LoVo (cell line): ENCODE results near the gene ZNF331.
"Not testable (repeated sequence)": the region's sequence is repeated elsewhere in the genome, so short reads cannot be mapped to it uniquely, and the experiment has no call there.

Source experiments
- DNase-seq: peaks from one replicate; pipeline ENCODE4 v3.0.0-alpha.2; 2016; ENCODE audit warnings: low spot score

ZNF331 gene

GRCh38 chr19:53537521-53538377, at the start of gene ZNF331:
Gene ZNF331, plus strand, starts transcription at chr19:53538145. Its CDS starts 31,232 bp downstream, at chr19:53569377.
- DNase-seq, result no peak

GRCh38 chr19:53492153-53492552, 45.8 kb upstream of the ZNF331 start:
- no peak for DNase-seq

- DNase-seq, result not testable (repeated sequence)
Measured at GRCh38 chr19:53497311-53498023, 40.5 kb upstream of the ZNF331 start.

- DNase-seq, result not testable (repeated sequence)
Measured at GRCh38 chr19:53498024-53498395, 39.9 kb upstream of the ZNF331 start.

GRCh38 chr19:53503151-53503550, 34.8 kb upstream of the ZNF331 start:
- not testable (repeated sequence) for DNase-seq

- DNase-seq, result not testable (repeated sequence)
Measured at GRCh38 chr19:53503671-53504364, 34.1 kb upstream of the ZNF331 start.

- DNase-seq, result not testable (repeated sequence)
Measured at GRCh38 chr19:53504365-53504703, 33.6 kb upstream of the ZNF331 start.

- DNase-seq, result no peak
Measured at GRCh38 chr19:53504885-53505284, 33.1 kb upstream of the ZNF331 start.

- DNase-seq, result no peak
Measured at GRCh38 chr19:53506728-53507127, 31.2 kb upstream of the ZNF331 start.

GRCh38 chr19:53507523-53508442, 30.2 kb upstream of the ZNF331 start:
- no peak for DNase-seq

GRCh38 chr19:53509443-53509842, 28.5 kb upstream of the ZNF331 start:
- DNase-seq, result no peak

- no peak for DNase-seq
Measured at GRCh38 chr19:53509845-53510244, 28.1 kb upstream of the ZNF331 start.

GRCh38 chr19:53511357-53511756, 26.6 kb upstream of the ZNF331 start:
- no peak for DNase-seq

- DNase-seq, result peak; percentile 2
Measured at GRCh38 chr19:53511933-53512374, 26.0 kb upstream of the ZNF331 start.

GRCh38 chr19:53515047-53515446, 22.9 kb upstream of the ZNF331 start:
- not testable (repeated sequence) for DNase-seq

- DNase-seq, result no peak
Measured at GRCh38 chr19:53517114-53517741, 20.7 kb upstream of the ZNF331 start.

GRCh38 chr19:53518121-53518520, 19.8 kb upstream of the ZNF331 start:
- no peak for DNase-seq

- no peak for DNase-seq
Measured at GRCh38 chr19:53518716-53519115, 19.2 kb upstream of the ZNF331 start.

GRCh38 chr19:53519446-53519845, 18.5 kb upstream of the ZNF331 start:
- DNase-seq, result no peak

GRCh38 chr19:53520163-53520546, 17.8 kb upstream of the ZNF331 start:
- no peak for DNase-seq
